Ectodermal cell (in vitro differentiated cells): ENCODE data around the gene ETFB.
A peak's percentile ranks its signal among the peaks of the same experiment; 100 is the strongest.

Experiments
- H3K27ac ChIP-seq: 2 replicates; pipeline ENCODE4 v1.7.0; 2013; ENCODE audit warnings: mild to moderate bottlenecking, low read depth, low read length; ENCODE audit not compliant: insufficient read depth, poor library complexity, severe bottlenecking
- H3K27me3 ChIP-seq: 2 replicates; pipeline ENCODE4 v1.7.0; 2013; ENCODE audit warnings: mild to moderate bottlenecking, low read length; ENCODE audit not compliant: insufficient read depth, control insufficient read depth, poor library complexity, severe bottlenecking
- H3K36me3 ChIP-seq: one replicate; pipeline ENCODE4 v1.7.0; 2013; ENCODE audit warnings: low read length; ENCODE audit not compliant: control insufficient read depth, insufficient read depth
- H3K4me1 ChIP-seq: one replicate; pipeline ENCODE4 v1.7.0; 2013; ENCODE audit warnings: low read length; ENCODE audit not compliant: control insufficient read depth, insufficient read depth
- H3K4me3 ChIP-seq: 2 replicates; pipeline ENCODE4 v1.7.0; 2013; ENCODE audit warnings: low read depth, low read length, control low read depth; ENCODE audit not compliant: insufficient read depth
- H3K9me3 ChIP-seq: 2 replicates; pipeline ENCODE4 v1.7.0; 2013; ENCODE audit warnings: mild to moderate bottlenecking, low read length, moderate library complexity; ENCODE audit not compliant: control insufficient read depth
- WGBS, 2 experiments: methylation state at CpG; one replicate each; pipeline ENCODE4 v1.1.7; 2013; ENCODE audit warnings: missing lambda C conversion rate in 2 of 2; 5-methylcytosine and 5-hydroxymethylcytosine counted together

ETFB gene

GRCh38 chr19:51394050-51394836, 28.1 kb upstream of the ETFB start:
- Histone ChIP-seq H3K4me1 (peaks cover 7% of the 10 kb centered on the region), H3K27ac (peak overlapping the region; percentile 56), H3K4me3 (peak overlapping the region; percentile 57), H3K36me3 (no peaks in the 10 kb centered on the region), H3K27me3 (no peaks in the 10 kb centered on the region), H3K9me3 (no peaks in the 10 kb centered on the region)
- WGBS, 2 experiments: 2% methylated on average over 45 of the region's 45 CpGs

GRCh38 chr19:51392701-51393100, 26.5 kb upstream of the ETFB start:
- Histone ChIP-seq H3K27me3 (no peaks in the 10 kb centered on the region), H3K4me1 (peaks cover 19% of the 10 kb centered on the region), H3K36me3 (no peaks in the 10 kb centered on the region), H3K4me3 (no peak overlapping the region), H3K27ac (no peak overlapping the region), H3K9me3 (no peaks in the 10 kb centered on the region)
- 83% methylated on average over 1 of the region's 1 CpG; no CpG with 5 or more reads in 1 of the 2 experiments for WGBS, 2 experiments

- 81 to 83% methylated on average over 7 to 8 of the region's 8 CpGs for WGBS, 2 experiments
- no peaks in the 10 kb centered on the region for H3K27me3 ChIP-seq
- peaks cover 28% of the 10 kb centered on the region for H3K4me1 ChIP-seq
- H3K4me3 ChIP-seq: no peak overlapping the region
- no peaks in the 10 kb centered on the region for H3K36me3 ChIP-seq
- no peak overlapping the region for H3K27ac ChIP-seq
- H3K9me3 ChIP-seq: no peaks in the 10 kb centered on the region
Measured at GRCh38 chr19:51391073-51391611, 25.0 kb upstream of the ETFB start.

GRCh38 chr19:51389143-51389542, 23.0 kb upstream of the ETFB start:
- no peaks in the 10 kb centered on the region for H3K36me3 ChIP-seq
- 92% methylated on average over 14 of the region's 14 CpGs for WGBS, 2 experiments
- H3K4me1 ChIP-seq: peaks cover 25% of the 10 kb centered on the region
- H3K9me3 ChIP-seq: no peaks in the 10 kb centered on the region
- no peaks in the 10 kb centered on the region for H3K27me3 ChIP-seq
- no peak overlapping the region for H3K27ac ChIP-seq
- H3K4me3 ChIP-seq: no peak overlapping the region

GRCh38 chr19:51387924-51388389, 21.8 kb upstream of the ETFB start, which contains the start of gene LIM2:
LIM2 (minus strand) TSS chr19:51387974; CDS start chr19:51387443, 531 bp downstream.
- no peaks in the 10 kb centered on the region for H3K27me3 ChIP-seq
- 84 to 86% methylated on average over 15 of the region's 15 CpGs for WGBS, 2 experiments
- no peak within 1 kb of the TSS for H3K27ac ChIP-seq
- H3K4me3 ChIP-seq: no peak within 1 kb of the TSS
- H3K36me3 ChIP-seq: no peaks in the 10 kb centered on the region
- H3K4me1 ChIP-seq: peaks cover 21% of the 10 kb centered on the region
- no peaks in the 10 kb centered on the region for H3K9me3 ChIP-seq

- H3K36me3 ChIP-seq: no peaks in the 10 kb centered on the region
- H3K4me3 ChIP-seq: no peak overlapping the region
- H3K27ac ChIP-seq: no peak overlapping the region
- peaks cover under 1% of the 10 kb centered on the region for H3K9me3 ChIP-seq
- peaks cover 21% of the 10 kb centered on the region for H3K4me1 ChIP-seq
- no peaks in the 10 kb centered on the region for H3K27me3 ChIP-seq
- 94 to 95% methylated on average over 14 of the region's 14 CpGs for WGBS, 2 experiments
Measured at GRCh38 chr19:51386882-51387520, 20.8 kb upstream of the ETFB start.

GRCh38 chr19:51382004-51382403, 15.8 kb upstream of the ETFB start:
- Histone ChIP-seq H3K27ac (no peak overlapping the region), H3K9me3 (peaks cover 2% of the 10 kb centered on the region), H3K4me1 (peaks cover 2% of the 10 kb centered on the region), H3K4me3 (no peak overlapping the region), H3K36me3 (no peaks in the 10 kb centered on the region), H3K27me3 (no peaks in the 10 kb centered on the region)
- WGBS, 2 experiments: 88 to 96% methylated on average over 4 of the region's 4 CpGs

- Histone ChIP-seq H3K36me3 (no peaks in the 10 kb centered on the region), H3K27ac (no peak overlapping the region), H3K4me3 (no peak overlapping the region), H3K9me3 (peaks cover 2% of the 10 kb centered on the region), H3K27me3 (no peaks in the 10 kb centered on the region), H3K4me1 (no peaks in the 10 kb centered on the region)
- 93 to 94% methylated on average over 9 of the region's 9 CpGs for WGBS, 2 experiments
Measured at GRCh38 chr19:51380379-51380778, 14.2 kb upstream of the ETFB start.

- no peak overlapping the region for H3K4me3 ChIP-seq
- H3K27ac ChIP-seq: no peak overlapping the region
- H3K4me1 ChIP-seq: no peaks in the 10 kb centered on the region
- no peaks in the 10 kb centered on the region for H3K27me3 ChIP-seq
- H3K36me3 ChIP-seq: no peaks in the 10 kb centered on the region
- whole genome bisulfite sequencing, 2 experiments: 90 to 98% methylated on average over 2 of the region's 2 CpGs
- H3K9me3 ChIP-seq: peaks cover 2% of the 10 kb centered on the region
Measured at GRCh38 chr19:51377422-51377821, 11.2 kb upstream of the ETFB start.

- H3K4me3 ChIP-seq: no peak overlapping the region
- WGBS, 2 experiments: 81 to 82% methylated on average over 11 of the region's 11 CpGs
- H3K4me1 ChIP-seq: no peaks in the 10 kb centered on the region
- no peaks in the 10 kb centered on the region for H3K9me3 ChIP-seq
- H3K36me3 ChIP-seq: no peaks in the 10 kb centered on the region
- no peaks in the 10 kb centered on the region for H3K27me3 ChIP-seq
- no peak overlapping the region for H3K27ac ChIP-seq
Measured at GRCh38 chr19:51375504-51376221, 9.5 kb upstream of the ETFB start.
